HepG2 (cell line): ENCODE data around the gene CD151. TPM values are rescaled to one million over a fixed set of nuclear protein-coding genes. Genes with fewer than 3 reads are reported as not detected.

Source experiments
- ELK4 ChIP-seq: sonication (generic); formaldehyde crosslinking; IDR thresholded peaks from 2 replicates; pipeline ENCODE4 v1.9.0; 2021; ENCODE audit warnings: missing genetic modification reagents, borderline replicate concordance
- HNRNPLL ChIP-seq: fragments of 200-400 bp; formaldehyde crosslinking; IDR thresholded peaks from 2 replicates; pipeline ENCODE4 v1.6.1; 2017; ENCODE audit warnings: mild to moderate bottlenecking, low read depth, low read length; ENCODE audit not compliant: poor library complexity, severe bottlenecking
- IRF9 ChIP-seq: sonication (generic); formaldehyde crosslinking; IDR thresholded peaks from 2 replicates; pipeline ENCODE4 v1.8.0; 2022; ENCODE audit warnings: missing genetic modification reagents, mild to moderate bottlenecking, borderline replicate concordance
- MTF1 ChIP-seq: sonication (generic); formaldehyde crosslinking; IDR thresholded peaks from 2 replicates; pipeline ENCODE4 v1.5.0; 2020; ENCODE audit warnings: missing genetic modification reagents
- NBN ChIP-seq: fragments of 450-650 bp; conservative IDR thresholded peaks from 2 replicates; pipeline ENCODE4 v1.6.1; 2017
- NFRKB ChIP-seq: fragments of 450-650 bp; IDR thresholded peaks from 2 replicates; pipeline ENCODE4 v1.6.1; 2017
- RFX1 ChIP-seq: fragments of 450-650 bp; IDR thresholded peaks from 2 replicates; pipeline ENCODE4 v1.6.1; 2017
- SAP130 ChIP-seq: IDR thresholded peaks from 2 replicates; pipeline ENCODE4 v1.6.1; 2016; ENCODE audit warnings: low read depth
- SNAI1 ChIP-seq: sonication (generic); formaldehyde crosslinking; IDR thresholded peaks from 2 replicates; pipeline ENCODE4 v1.5.0; 2020; ENCODE audit warnings: mild to moderate bottlenecking, missing genetic modification reagents, borderline replicate concordance
- TBL1XR1 ChIP-seq: fragments of 150-350 bp; IDR thresholded peaks from 2 replicates; pipeline ENCODE4 v1.6.1; 2014; ENCODE audit warnings: borderline replicate concordance, low read length; ENCODE audit not compliant: partially characterized antibody
- ZFY ChIP-seq: sonication (generic); formaldehyde crosslinking; IDR thresholded peaks from 2 replicates; pipeline ENCODE4 v1.4.0; 2020; ENCODE audit warnings: missing genetic modification reagents
- ZNF205 ChIP-seq: IDR thresholded peaks from 2 replicates; pipeline ENCODE4 v1.6.1; 2018; ENCODE audit warnings: missing biosample characterization, missing genetic modification reagents
- ZNF235 ChIP-seq: sonication (generic); formaldehyde crosslinking; IDR thresholded peaks from 2 replicates; pipeline ENCODE4 v1.8.1; 2023; ENCODE audit warnings: mild to moderate bottlenecking, missing genetic modification reagents, borderline replicate concordance
- ZNF30 ChIP-seq: sonication (generic); formaldehyde crosslinking; IDR thresholded peaks from 2 replicates; pipeline ENCODE4 v1.5.0; 2020; ENCODE audit warnings: mild to moderate bottlenecking, missing genetic modification reagents
- ZNF589 ChIP-seq: sonication (generic); formaldehyde crosslinking; conservative IDR thresholded peaks from 2 replicates; pipeline ENCODE4 v1.8.0; 2022; ENCODE audit warnings: mild to moderate bottlenecking, moderate library complexity, missing genetic modification reagents
- ZNF724P ChIP-seq: sonication (generic); formaldehyde crosslinking; IDR thresholded peaks from 2 replicates; pipeline ENCODE4 v1.8.0; 2022; ENCODE audit warnings: missing genetic modification reagents, borderline replicate concordance
- ZSCAN20 ChIP-seq: sonication (generic); formaldehyde crosslinking; IDR thresholded peaks from 2 replicates; pipeline ENCODE4 v1.4.0; 2020; ENCODE audit warnings: missing genetic modification reagents, mild to moderate bottlenecking, borderline replicate concordance
- ZSCAN29 ChIP-seq: sonication (generic); formaldehyde crosslinking; conservative IDR thresholded peaks from 2 replicates; pipeline ENCODE4 v1.4.0; 2020; ENCODE audit warnings: mild to moderate bottlenecking, missing genetic modification reagents
- ZSCAN31 ChIP-seq: sonication (generic); formaldehyde crosslinking; IDR thresholded peaks from 2 replicates; pipeline ENCODE4 v1.5.0; 2020; ENCODE audit warnings: low read depth, mild to moderate bottlenecking, missing genetic modification reagents
- ZSCAN9 ChIP-seq: IDR thresholded peaks from 2 replicates; pipeline ENCODE4 v1.6.1; 2016; ENCODE audit warnings: borderline replicate concordance
- polyA plus RNA-seq, 8 experiments: library from polyadenylated mRNA; depleted of rRNA in 3 of 8; stranded (reverse) in 7 of 8; unstranded in 1 of 8; fragments of >200 nt; fragmentation: Illumina TruSeq in 4 of 8; extraction: Trizol in 4 of 8; gene quantifications; 2 replicates each; pipeline versions ENCODE4 v1.2.1 to v1.2.3, GENCODE V29; 2011 to 2016; ENCODE audit warnings: low read depth in 4 of 8, missing spikeins in 1 of 8, mixed read lengths in 1 of 8; ENCODE audit not compliant: insufficient read depth in 1 of 8
- total RNA-seq, 5 experiments: library from RNA; depleted of rRNA; stranded (reverse); fragments of >200 nt; fragmentation: Illumina TruSeq; extraction: Trizol; gene quantifications; 2 replicates each; pipeline ENCODE4 v1.2.3, GENCODE V29; 2016; ENCODE audit warnings: low read depth in 1 of 5
- TF ChIP-seq, protein P1 (sequence below): sonication (generic); formaldehyde crosslinking; IDR thresholded peaks from 2 replicates; pipeline ENCODE4 v1.5.1; 2020; ENCODE audit warnings: mild to moderate bottlenecking, missing genetic modification reagents, moderate library complexity
- TF ChIP-seq, protein P2 (sequence below): sonication (generic); formaldehyde crosslinking; IDR thresholded peaks from 2 replicates; pipeline ENCODE4 v1.4.0; 2020; ENCODE audit warnings: missing genetic modification reagents, mild to moderate bottlenecking, borderline replicate concordance

Gene CD151
- total and polyA plus RNA-seq, 2 of the 13 experiments (the other 11 are each of a cell fraction or from before 2014, with no cell fraction given), result 125 to 197 TPM

GRCh38 chr11:809287-810039, 23.3 kb upstream of the CD151 start, which contains the start of gene RPLP2 (continued):
- TF ChIP-seq, protein P1, sequence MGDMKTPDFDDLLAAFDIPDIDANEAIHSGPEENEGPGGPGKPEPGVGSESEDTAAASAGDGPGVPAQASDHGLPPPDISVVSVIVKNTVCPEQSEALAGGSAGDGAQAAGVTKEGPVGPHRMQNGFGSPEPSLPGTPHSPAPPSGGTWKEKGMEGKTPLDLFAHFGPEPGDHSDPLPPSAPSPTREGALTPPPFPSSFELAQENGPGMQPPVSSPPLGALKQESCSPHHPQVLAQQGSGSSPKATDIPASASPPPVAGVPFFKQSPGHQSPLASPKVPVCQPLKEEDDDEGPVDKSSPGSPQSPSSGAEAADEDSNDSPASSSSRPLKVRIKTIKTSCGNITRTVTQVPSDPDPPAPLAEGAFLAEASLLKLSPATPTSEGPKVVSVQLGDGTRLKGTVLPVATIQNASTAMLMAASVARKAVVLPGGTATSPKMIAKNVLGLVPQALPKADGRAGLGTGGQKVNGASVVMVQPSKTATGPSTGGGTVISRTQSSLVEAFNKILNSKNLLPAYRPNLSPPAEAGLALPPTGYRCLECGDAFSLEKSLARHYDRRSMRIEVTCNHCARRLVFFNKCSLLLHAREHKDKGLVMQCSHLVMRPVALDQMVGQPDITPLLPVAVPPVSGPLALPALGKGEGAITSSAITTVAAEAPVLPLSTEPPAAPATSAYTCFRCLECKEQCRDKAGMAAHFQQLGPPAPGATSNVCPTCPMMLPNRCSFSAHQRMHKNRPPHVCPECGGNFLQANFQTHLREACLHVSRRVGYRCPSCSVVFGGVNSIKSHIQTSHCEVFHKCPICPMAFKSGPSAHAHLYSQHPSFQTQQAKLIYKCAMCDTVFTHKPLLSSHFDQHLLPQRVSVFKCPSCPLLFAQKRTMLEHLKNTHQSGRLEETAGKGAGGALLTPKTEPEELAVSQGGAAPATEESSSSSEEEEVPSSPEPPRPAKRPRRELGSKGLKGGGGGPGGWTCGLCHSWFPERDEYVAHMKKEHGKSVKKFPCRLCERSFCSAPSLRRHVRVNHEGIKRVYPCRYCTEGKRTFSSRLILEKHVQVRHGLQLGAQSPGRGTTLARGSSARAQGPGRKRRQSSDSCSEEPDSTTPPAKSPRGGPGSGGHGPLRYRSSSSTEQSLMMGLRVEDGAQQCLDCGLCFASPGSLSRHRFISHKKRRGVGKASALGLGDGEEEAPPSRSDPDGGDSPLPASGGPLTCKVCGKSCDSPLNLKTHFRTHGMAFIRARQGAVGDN (CRISPR knock-in tag), result peak; percentile 94
- TF ChIP-seq ZNF30 (CRISPR knock-in tag), result no peak
- TF ChIP-seq ZNF724P (CRISPR knock-in tag), result peak; percentile 15; the same call in 1 of the 2 replicates
- TF ChIP-seq HNRNPLL, result peak; percentile 64
- TF ChIP-seq SNAI1 (CRISPR knock-in tag), result peak; percentile 18; the same call in 1 of the 2 replicates
- no peak for TF ChIP-seq ZNF235 (CRISPR knock-in tag)
- TF ChIP-seq ZNF589 (CRISPR knock-in tag), result peak; percentile 65; the same call in 1 of the 2 replicates
- TF ChIP-seq IRF9 (CRISPR knock-in tag), result no peak; the same call in 1 of the 2 replicates
- peak; percentile 77; the same call in 1 of the 2 replicates for TF ChIP-seq ZSCAN9 (CRISPR knock-in tag)
- TF ChIP-seq ZSCAN20, result no peak; the same call in 1 of the 2 replicates
- no peak for TF ChIP-seq NBN
- peak; percentile 95 for TF ChIP-seq SAP130 (CRISPR knock-in tag)
- no peak; the same call in 1 of the 2 replicates for TF ChIP-seq ZSCAN29
- TF ChIP-seq, protein P2, sequence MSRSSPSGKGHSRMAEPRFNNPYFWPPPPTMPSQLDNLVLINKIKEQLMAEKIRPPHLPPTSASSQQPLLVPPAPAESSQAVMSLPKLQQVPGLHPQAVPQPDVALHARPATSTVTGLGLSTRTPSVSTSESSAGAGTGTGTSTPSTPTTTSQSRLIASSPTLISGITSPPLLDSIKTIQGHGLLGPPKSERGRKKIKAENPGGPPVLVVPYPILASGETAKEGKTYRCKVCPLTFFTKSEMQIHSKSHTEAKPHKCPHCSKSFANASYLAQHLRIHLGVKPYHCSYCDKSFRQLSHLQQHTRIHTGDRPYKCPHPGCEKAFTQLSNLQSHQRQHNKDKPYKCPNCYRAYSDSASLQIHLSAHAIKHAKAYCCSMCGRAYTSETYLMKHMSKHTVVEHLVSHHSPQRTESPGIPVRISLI (CRISPR knock-in tag), result peak; percentile 49; the same call in 1 of the 2 replicates
- TF ChIP-seq ELK4 (CRISPR knock-in tag), result no peak
- TF ChIP-seq MTF1, result no peak
- peak; percentile 78 for TF ChIP-seq TBL1XR1
- TF ChIP-seq ZSCAN31 (CRISPR knock-in tag), result peak; percentile 15; the same call in 1 of the 2 replicates
- TF ChIP-seq NFRKB, result no peak
- peak; percentile 100 for TF ChIP-seq ZFY
- TF ChIP-seq ZNF205 (CRISPR knock-in tag), result no peak; the same call in 1 of the 2 replicates
- no peak for TF ChIP-seq RFX1
